Calu3 (cell line): ENCODE results near the gene SH3PXD2A. TPM values are rescaled to one million over a fixed set of nuclear protein-coding genes. Genes with fewer than 3 reads are reported as not detected.
"Not testable (repeated sequence)": the region's sequence is repeated elsewhere in the genome, so short reads cannot be mapped to it uniquely, and the experiment has no call there.

Experiments used
- BruUV-seq: library from RNA; stranded (reverse); fragments of 400-500 nt; replicated peaks from 2 replicates; lab custom pipeline; 2021; lab: Mats Ljungman, UMichigan
- CTCF ChIA-PET: fragments of 300-600 bp; sonication (Branson Sonifier 250); formaldehyde crosslinking; loops from one replicate; lab custom pipeline; 2022; ENCODE audit warnings: antibody characterized with exemption; lab: Charles Lee
- DNase-seq: peaks from one replicate; pipeline ENCODE4 v3.0.0; 2022
- H3K27ac Mint-ChIP-seq: one replicate; pipeline ENCODE4 v1.8.0; 2022; ENCODE audit warnings: mixed read lengths; ENCODE audit not compliant: unreplicated experiment
- H3K27me3 Mint-ChIP-seq: one replicate; pipeline ENCODE4 v1.8.0; 2022; ENCODE audit warnings: mixed read lengths; ENCODE audit not compliant: unreplicated experiment
- H3K36me3 Mint-ChIP-seq: one replicate; pipeline ENCODE4 v1.8.0; 2022; ENCODE audit warnings: mild to moderate bottlenecking, moderate library complexity, mixed read lengths; ENCODE audit not compliant: insufficient read depth, unreplicated experiment
- H3K4me1 Mint-ChIP-seq: one replicate; pipeline ENCODE4 v1.8.0; 2022; ENCODE audit warnings: mild to moderate bottlenecking, low read depth, mixed read lengths; ENCODE audit not compliant: unreplicated experiment
- H3K4me3 Mint-ChIP-seq: one replicate; pipeline ENCODE4 v1.8.0; 2022; ENCODE audit warnings: mild to moderate bottlenecking, low read depth, moderate library complexity, mixed read lengths; ENCODE audit not compliant: unreplicated experiment
- H3K9me3 Mint-ChIP-seq: one replicate; pipeline ENCODE4 v1.8.0; 2022; ENCODE audit warnings: low read depth, mixed read lengths; ENCODE audit not compliant: unreplicated experiment
- CTCF ChIP-seq: fragments of 200-600 bp; IDR thresholded peaks from one replicate; pipeline ENCODE4 v1.8.0; 2022; ENCODE audit warnings: antibody characterized with exemption; ENCODE audit not compliant: unreplicated experiment
- intact Hi-C: fragments of 100-400 bp; cut with micrococcal nuclease; formaldehyde crosslinking; loops from one replicate; pipeline ENCODE4 v1.10.0; 2022; ENCODE audit not compliant: unreplicated experiment
- total RNA-seq: library from RNA; stranded (reverse); gene quantifications from 2 replicates; pipeline ENCODE4 v1.2.3, GENCODE V29; 2022

SH3PXD2A gene
- total RNA-seq, 1 experiment from 2014 or later: 7.5 TPM

GRCh38 chr10:103733045-103733419, 122.3 kb downstream of the SH3PXD2A start:
- BruUV-seq: no TSS peak
- no peaks in the 10 kb centered on the region for H3K9me3 Mint-ChIP-seq
- H3K27ac Mint-ChIP-seq: no peak overlapping the region
- no peaks in the 10 kb centered on the region for H3K36me3 Mint-ChIP-seq
- DNase-seq: no peak
- no peak overlapping the region for H3K4me3 Mint-ChIP-seq
- no peak for TF ChIP-seq CTCF
- H3K4me1 Mint-ChIP-seq: peaks cover 16% of the 10 kb centered on the region
- CTCF ChIA-PET: no interaction called here
- H3K27me3 Mint-ChIP-seq: peaks cover 11% of the 10 kb centered on the region
- intact Hi-C loops: no loop called here

GRCh38 chr10:103732339-103733044, 122.9 kb downstream of the SH3PXD2A start:
- H3K27ac Mint-ChIP-seq: no peak overlapping the region
- CTCF ChIA-PET: interaction anchor here (0.6 to 1.6 kb wide), 3 partner anchors 15 to 816 kb away, joined by 3 read pairs; no protein-coding TSS in a partner anchor
- peaks cover 5% of the 10 kb centered on the region for H3K27me3 Mint-ChIP-seq
- H3K9me3 Mint-ChIP-seq: no peaks in the 10 kb centered on the region
- peaks cover 16% of the 10 kb centered on the region for H3K4me1 Mint-ChIP-seq
- no peak for DNase-seq
- no peak for TF ChIP-seq CTCF
- H3K4me3 Mint-ChIP-seq: no peak overlapping the region
- intact Hi-C loops: no loop called here
- no TSS peak for BruUV-seq
- no peaks in the 10 kb centered on the region for H3K36me3 Mint-ChIP-seq

- intact Hi-C loops: no loop called here
- no peaks in the 10 kb centered on the region for H3K27me3 Mint-ChIP-seq
- BruUV-seq: no TSS peak
- no peak for DNase-seq
- H3K4me3 Mint-ChIP-seq: no peak overlapping the region
- no peaks in the 10 kb centered on the region for H3K9me3 Mint-ChIP-seq
- no peaks in the 10 kb centered on the region for H3K36me3 Mint-ChIP-seq
- CTCF ChIA-PET: interaction anchor here (0.6 to 1.6 kb wide), 3 partner anchors 16 to 815 kb away, joined by 3 read pairs; no protein-coding TSS in a partner anchor
- H3K27ac Mint-ChIP-seq: no peak overlapping the region
- H3K4me1 Mint-ChIP-seq: peaks cover 16% of the 10 kb centered on the region
- TF ChIP-seq CTCF: no peak
Measured at GRCh38 chr10:103731609-103732270, 123.6 kb downstream of the SH3PXD2A start.

GRCh38 chr10:103731026-103731425, 124.3 kb downstream of the SH3PXD2A start:
- H3K9me3 Mint-ChIP-seq, intact Hi-C loops, H3K27ac Mint-ChIP-seq, H3K36me3 Mint-ChIP-seq, DNase-seq, H3K27me3 Mint-ChIP-seq, BruUV-seq, H3K4me3 Mint-ChIP-seq: not testable (repeated sequence)
- peaks cover 16% of the 10 kb centered on the region for H3K4me1 Mint-ChIP-seq
- CTCF ChIA-PET: interaction anchor here (1.6 kb wide), 1 partner anchor 28 kb away, joined by 3 read pairs; no protein-coding TSS in a partner anchor
